Epithelial cell of esophagus (primary cell): ENCODE measurements around the gene CYP1A2.
A peak's percentile ranks its signal among the peaks of the same experiment; 100 is the strongest.

Source experiments
- DNase-seq: peaks from one replicate; pipeline ENCODE4 v3.0.0; 2010; ENCODE audit warnings: low read depth
- H3K4me3 ChIP-seq: 2 replicates; pipeline ENCODE4 v1.5.1; 2011; ENCODE audit warnings: mild to moderate bottlenecking, low read length, control low read depth
- CTCF ChIP-seq: IDR thresholded peaks from 2 replicates; pipeline ENCODE4 v1.5.1; 2011; ENCODE audit warnings: low read depth, mild to moderate bottlenecking, low read length, control low read depth, inconsistent platforms; ENCODE audit not compliant: insufficient read depth; ENCODE audit errors: missing control alignments

CYP1A2 gene

GRCh38 chr15:74722591-74722990 lies 26.1 kb upstream of the CYP1A2 start:
- no peak overlapping the region for H3K4me3 ChIP-seq
- DNase-seq = no peak
- no peak for TF ChIP-seq CTCF

- no peak overlapping the region for H3K4me3 ChIP-seq
- TF ChIP-seq CTCF = no peak
- DNase-seq = no peak
Measured at GRCh38 chr15:74723187-74723586, 25.5 kb upstream of the CYP1A2 start.

GRCh38 chr15:74723754-74724334 lies 24.8 kb upstream of the CYP1A2 start:
- no peak for TF ChIP-seq CTCF
- peak; percentile 78 for DNase-seq
- H3K4me3 ChIP-seq = no peak overlapping the region

- no peak for DNase-seq
- no peak overlapping the region for H3K4me3 ChIP-seq
- TF ChIP-seq CTCF = no peak
Measured at GRCh38 chr15:74724570-74725224, 23.9 kb upstream of the CYP1A2 start.

GRCh38 chr15:74725225-74725774 lies 23.3 kb upstream of the CYP1A2 start, which contains the start of gene CYP1A1:
CYP1A1 (minus strand) TSS chr15:74725528; CDS start chr15:74723097, 2,431 bp downstream.
- peak; percentile 49 for DNase-seq
- TF ChIP-seq CTCF = no peak
- H3K4me3 ChIP-seq = peak within 1 kb of the TSS; percentile 49

GRCh38 chr15:74725845-74726773 lies 22.5 kb upstream of the CYP1A2 start:
- peak overlapping the region; percentile 49 for H3K4me3 ChIP-seq
- no peak for DNase-seq
- no peak for TF ChIP-seq CTCF
